Neuronal stem cell (in vitro differentiated cells): ENCODE measurements around the gene SH2D4B.

ENCODE experiments used
- DNase-seq: peaks from one replicate; pipeline ENCODE4 v3.0.0-alpha.2; 2013; ENCODE audit warnings: low spot score
- H2AFZ ChIP-seq: one replicate; pipeline ENCODE4 v1.6.1; 2013; ENCODE audit warnings: mild to moderate bottlenecking, low read length, inconsistent platforms
- H2AK5ac ChIP-seq: 2 replicates; pipeline ENCODE4 v1.6.1; 2013; ENCODE audit warnings: low read depth, mild to moderate bottlenecking, inconsistent platforms, low read length, moderate library complexity, mixed read lengths
- H2BK120ac ChIP-seq: 2 replicates; pipeline ENCODE4 v1.6.1; 2013; ENCODE audit warnings: low read depth, mild to moderate bottlenecking, inconsistent platforms, low read length, moderate library complexity, mixed read lengths
- H2BK12ac ChIP-seq: one replicate; pipeline ENCODE4 v1.6.1; 2013; ENCODE audit warnings: low read length, inconsistent platforms
- H2BK15ac ChIP-seq: 2 replicates; pipeline ENCODE4 v1.6.1; 2013; ENCODE audit warnings: mild to moderate bottlenecking, low read length, inconsistent platforms, mixed read lengths
- H2BK5ac ChIP-seq: one replicate; pipeline ENCODE4 v1.6.1; 2013; ENCODE audit warnings: inconsistent platforms, mild to moderate bottlenecking, low read length, moderate library complexity
- H3K14ac ChIP-seq: one replicate; pipeline ENCODE4 v1.6.1; 2013; ENCODE audit warnings: low read length, inconsistent platforms
- H3K18ac ChIP-seq: 2 replicates; pipeline ENCODE4 v1.6.1; 2013; ENCODE audit warnings: low read length, inconsistent platforms
- H3K23ac ChIP-seq: 2 replicates; pipeline ENCODE4 v1.6.1; 2013; ENCODE audit warnings: low read depth, mild to moderate bottlenecking, mixed read lengths, low read length, inconsistent platforms; ENCODE audit not compliant: poor library complexity
- H3K27ac ChIP-seq: replicated peaks from 3 replicates; pipeline ENCODE4 v1.5.1; 2013; ENCODE audit warnings: low read length, inconsistent platforms
- H3K27me3 ChIP-seq, 3 experiments: 2 replicates each; pipeline ENCODE4 v1.6.1; 2013; ENCODE audit warnings: low read length in 3 of 3, mild to moderate bottlenecking in 2 of 3, inconsistent platforms in 1 of 3, low read depth in 1 of 3, mixed read lengths in 1 of 3, moderate library complexity in 1 of 3; ENCODE audit not compliant: control insufficient read depth in 3 of 3, insufficient read depth in 3 of 3
- H3K36me3 ChIP-seq, 2 donors: replicated peaks in 1 of 2; 2 replicates each; pipeline ENCODE4 v1.6.1; 2013; ENCODE audit warnings: low read length in 2 of 2; ENCODE audit not compliant: control insufficient read depth in 2 of 2, insufficient read depth in 2 of 2
- H3K4ac ChIP-seq: 2 replicates; pipeline ENCODE4 v1.6.1; 2013; ENCODE audit warnings: inconsistent platforms, mild to moderate bottlenecking, low read length, moderate library complexity
- H3K4me1 ChIP-seq, 2 donors: 1 replicate in 1 of 2; 2 replicates in 1 of 2; pipeline ENCODE4 v1.6.1; 2013; ENCODE audit warnings: low read length in 2 of 2, low read depth in 1 of 2; ENCODE audit not compliant: control insufficient read depth in 2 of 2, insufficient read depth in 1 of 2
- H3K4me2 ChIP-seq: one replicate; pipeline ENCODE4 v1.6.1; 2013; ENCODE audit warnings: mild to moderate bottlenecking, low read length, inconsistent platforms; ENCODE audit not compliant: insufficient read depth, poor library complexity, severe bottlenecking
- H3K4me3 ChIP-seq, 2 donors: 2 replicates each; pipeline ENCODE4 v1.5.1; 2013; ENCODE audit warnings: low read length in 2 of 2, mild to moderate bottlenecking in 2 of 2, inconsistent platforms in 1 of 2, moderate library complexity in 1 of 2
- H3K79me1 ChIP-seq: one replicate; pipeline ENCODE4 v1.6.1; 2013; ENCODE audit warnings: low read depth, mild to moderate bottlenecking, inconsistent platforms, low read length, moderate library complexity
- H3K9ac ChIP-seq: one replicate; pipeline ENCODE4 v1.6.1; 2013; ENCODE audit warnings: mild to moderate bottlenecking, low read depth, low read length, inconsistent platforms; ENCODE audit not compliant: poor library complexity
- H3K9me3 ChIP-seq, 2 donors: replicated peaks in 1 of 2; 2 replicates each; pipeline versions ENCODE3 to v1.6.1; 2013; ENCODE audit warnings: low read length in 2 of 2, mild to moderate bottlenecking in 2 of 2, inconsistent platforms in 1 of 2, low read depth in 1 of 2, mixed read lengths in 1 of 2, moderate library complexity in 1 of 2; ENCODE audit not compliant: control insufficient read depth in 2 of 2, insufficient read depth in 1 of 2
- H4K8ac ChIP-seq: one replicate; pipeline ENCODE4 v1.6.1; 2013; ENCODE audit warnings: low read depth, mild to moderate bottlenecking, inconsistent platforms, low read length, moderate library complexity
- H4K91ac ChIP-seq: one replicate; pipeline ENCODE4 v1.6.1; 2013; ENCODE audit warnings: low read length, low read depth, mild to moderate bottlenecking, inconsistent platforms; ENCODE audit not compliant: poor library complexity
- WGBS, 2 donors: extraction: QIAGEN DNeasy Blood & Tissue Kit; methylation state at CpG; one replicate each; pipeline ENCODE4 v1.1.7; 2013; ENCODE audit warnings: missing lambda C conversion rate in 2 of 2, mixed read lengths in 1 of 2; ENCODE audit not compliant: insufficient read length in 2 of 2, insufficient replicate concordance in 1 of 2; ENCODE audit errors: extremely low coverage in 2 of 2; 5-methylcytosine and 5-hydroxymethylcytosine counted together

Gene SH2D4B

DNA sequence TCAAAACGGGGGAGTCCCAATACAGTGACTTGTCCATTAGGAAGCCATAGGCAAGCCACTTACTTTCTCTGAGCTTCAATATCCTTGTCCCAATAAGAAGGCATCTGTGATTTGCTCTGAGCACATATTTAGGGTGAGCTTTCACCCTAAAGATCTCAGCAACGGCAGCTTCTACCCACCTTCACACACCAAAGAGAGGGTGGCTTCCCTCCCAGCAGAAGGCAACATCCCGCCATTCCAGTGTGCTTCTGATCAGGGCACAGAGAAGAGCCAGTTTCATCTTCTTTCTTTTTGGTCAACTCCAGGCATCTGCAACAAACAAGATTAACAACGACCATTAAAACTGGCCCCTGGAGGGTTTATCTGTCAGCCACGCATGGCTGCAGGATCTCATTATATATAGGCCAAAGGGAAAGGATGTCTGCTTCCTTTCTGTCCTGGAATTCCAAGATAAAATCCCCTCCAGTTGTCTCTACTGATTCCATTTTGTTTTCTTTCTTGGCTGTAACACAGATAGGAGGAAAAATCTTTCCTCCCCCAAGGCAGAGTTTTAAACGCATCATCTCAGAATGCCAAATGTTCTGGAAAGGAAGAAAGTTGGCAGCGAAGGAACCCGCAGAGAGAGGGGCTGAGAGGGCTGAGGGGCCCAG, 491 bp upstream of the SH2D4B start:
- H3K36me3 ChIP-seq, result no peaks in the 10 kb centered on the region
- no CpG with 5 or more reads among the region's 8 CpGs for WGBS, 2 donors
- no peak overlapping the region for H2BK12ac ChIP-seq
- H3K27ac ChIP-seq, result no peak overlapping the region
- H3K23ac ChIP-seq, result no peak overlapping the region
- H3K4me2 ChIP-seq, result no peak overlapping the region
- no peak overlapping the region for H4K8ac ChIP-seq
- H3K4me1 ChIP-seq, result peaks cover 0 to 16% of the 10 kb centered on the region in 2 donors
- H3K79me1 ChIP-seq, result peaks cover 4% of the 10 kb centered on the region
- H3K14ac ChIP-seq, result no peak overlapping the region
- no peaks in the 10 kb centered on the region for H3K27me3 ChIP-seq
- no peak overlapping the region for H2BK120ac ChIP-seq
- H2BK15ac ChIP-seq, result no peak overlapping the region
- no peak overlapping the region for H2AK5ac ChIP-seq
- no peak overlapping the region for H3K4ac ChIP-seq
- no peak overlapping the region for H3K9ac ChIP-seq
- H3K4me3 ChIP-seq, result no peak overlapping the region
- no peak overlapping the region for H4K91ac ChIP-seq
- DNase-seq, result no peak
- H3K9me3 ChIP-seq, result no peaks in the 10 kb centered on the region
- H3K18ac ChIP-seq, result peak overlapping the region; percentile 57
- H2BK5ac ChIP-seq, result no peak overlapping the region
- H2AFZ ChIP-seq, result no peak overlapping the region

DNA sequence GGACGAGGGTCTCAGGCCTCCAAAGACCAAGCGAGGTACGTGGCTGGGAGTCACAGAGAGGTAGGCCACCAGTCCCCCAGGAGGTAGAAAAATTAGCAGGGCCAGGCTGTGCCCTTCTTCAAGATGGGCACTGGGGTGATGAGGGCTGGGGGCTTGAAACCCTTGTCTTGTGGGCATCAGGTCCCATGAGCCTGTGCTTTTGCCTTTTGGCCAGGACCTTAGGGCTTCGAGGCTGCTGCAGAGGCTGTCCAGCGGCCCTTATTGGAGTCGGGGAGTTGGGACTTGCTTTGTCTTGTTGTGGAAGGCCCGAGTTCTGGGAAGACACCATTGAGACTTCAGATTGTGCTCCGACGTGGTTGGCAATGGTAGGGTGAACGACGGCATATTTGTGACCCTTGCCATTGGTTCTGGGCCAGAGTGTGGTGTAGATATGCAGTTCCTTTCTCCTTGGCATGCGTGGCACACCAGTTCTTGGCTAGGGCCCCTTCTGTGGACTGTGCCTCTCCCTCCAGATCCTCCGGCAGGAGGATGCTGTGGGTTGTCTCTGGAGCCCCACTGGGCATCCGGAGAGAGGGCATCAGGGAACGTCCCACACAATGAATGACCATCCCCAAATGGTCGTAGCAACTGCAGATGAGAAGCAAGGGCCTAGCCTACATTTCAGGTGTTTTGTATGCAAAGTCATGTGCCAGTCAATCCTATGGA, 931 bp downstream of the SH2D4B start:
- H2BK5ac ChIP-seq, result no peak overlapping the region
- H3K4me3 ChIP-seq, result no peak overlapping the region
- H4K91ac ChIP-seq, result no peak overlapping the region
- H3K4me1 ChIP-seq, result peaks cover 0 to 16% of the 10 kb centered on the region in 2 donors
- peak overlapping the region; percentile 31 for H3K14ac ChIP-seq
- no CpG with 5 or more reads among the region's 16 CpGs for WGBS, 2 donors
- peak overlapping the region; percentile 27 for H3K18ac ChIP-seq
- no peak overlapping the region for H2BK120ac ChIP-seq
- H3K27ac ChIP-seq, result no peak overlapping the region
- no peak overlapping the region for H3K9ac ChIP-seq
- H2BK15ac ChIP-seq, result no peak overlapping the region
- H3K23ac ChIP-seq, result peak overlapping the region; percentile 8
- H3K27me3 ChIP-seq, result no peaks in the 10 kb centered on the region
- H3K36me3 ChIP-seq, result no peaks in the 10 kb centered on the region
- no peak overlapping the region for H2AK5ac ChIP-seq
- H3K4ac ChIP-seq, result no peak overlapping the region
- no peak for DNase-seq
- H3K79me1 ChIP-seq, result peaks cover 2% of the 10 kb centered on the region
- H2AFZ ChIP-seq, result no peak overlapping the region
- H3K9me3 ChIP-seq, result no peaks in the 10 kb centered on the region
- no peak overlapping the region for H3K4me2 ChIP-seq
- H4K8ac ChIP-seq, result no peak overlapping the region
- peak overlapping the region; percentile 1 for H2BK12ac ChIP-seq

DNA sequence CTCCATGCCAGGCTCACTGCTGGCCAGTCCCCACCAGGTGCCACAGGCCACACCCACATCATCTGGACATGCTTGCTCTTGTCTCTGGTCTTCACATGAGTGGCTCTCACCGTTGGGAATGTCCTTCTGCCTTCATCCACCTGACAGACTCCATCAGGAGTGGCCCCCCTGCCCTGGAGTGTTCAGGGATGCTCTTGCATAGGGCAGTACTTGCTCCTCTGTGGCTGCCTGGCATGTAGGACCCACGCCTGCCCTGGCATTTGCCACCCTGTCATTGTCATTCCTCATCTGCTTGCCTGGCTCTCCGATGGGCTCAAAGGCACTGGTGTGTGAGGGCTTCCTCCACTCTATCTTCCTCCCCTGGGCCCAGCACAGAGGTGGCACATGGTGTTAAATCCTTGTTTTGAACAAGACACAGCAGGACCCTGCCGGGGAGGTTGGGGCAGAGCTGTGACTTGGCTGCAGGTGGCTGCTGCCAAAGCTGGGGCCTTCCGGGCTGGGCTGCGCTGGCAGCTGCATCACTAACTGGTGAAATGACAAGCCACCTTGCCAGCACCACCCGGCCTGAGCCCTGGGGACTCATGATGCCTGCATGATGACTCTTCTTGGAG, 1.8 kb downstream of the SH2D4B start:
- peak overlapping the region; percentile 65 for H3K23ac ChIP-seq
- whole genome bisulfite sequencing, 2 donors, result no CpG with 5 or more reads among the region's 7 CpGs
- peak overlapping the region; percentile 32 for H3K9ac ChIP-seq
- no peak for DNase-seq
- H3K14ac ChIP-seq, result no peak overlapping the region
- no peak overlapping the region for H4K91ac ChIP-seq
- no peak overlapping the region for H2BK5ac ChIP-seq
- peak overlapping the region; percentile 89 for H3K18ac ChIP-seq
- no peak overlapping the region for H3K27ac ChIP-seq
- H3K9me3 ChIP-seq, result peaks cover 0 to under 1% of the 10 kb centered on the region in 2 donors
- H3K36me3 ChIP-seq, result no peaks in the 10 kb centered on the region
- H3K79me1 ChIP-seq, result peaks cover 2% of the 10 kb centered on the region
- no peak overlapping the region for H3K4me2 ChIP-seq
- H2BK15ac ChIP-seq, result peak overlapping the region; percentile 83
- no peak overlapping the region for H3K4me3 ChIP-seq
- H3K27me3 ChIP-seq, result no peaks in the 10 kb centered on the region
- H2BK120ac ChIP-seq, result peak overlapping the region; percentile 53
- peak overlapping the region; percentile 79 for H2AK5ac ChIP-seq
- no peak overlapping the region for H3K4ac ChIP-seq
- peak overlapping the region; percentile 1 for H2BK12ac ChIP-seq
- H3K4me1 ChIP-seq, result peaks cover 0 to 16% of the 10 kb centered on the region in 2 donors
- H2AFZ ChIP-seq, result no peak overlapping the region
- no peak overlapping the region for H4K8ac ChIP-seq

DNA sequence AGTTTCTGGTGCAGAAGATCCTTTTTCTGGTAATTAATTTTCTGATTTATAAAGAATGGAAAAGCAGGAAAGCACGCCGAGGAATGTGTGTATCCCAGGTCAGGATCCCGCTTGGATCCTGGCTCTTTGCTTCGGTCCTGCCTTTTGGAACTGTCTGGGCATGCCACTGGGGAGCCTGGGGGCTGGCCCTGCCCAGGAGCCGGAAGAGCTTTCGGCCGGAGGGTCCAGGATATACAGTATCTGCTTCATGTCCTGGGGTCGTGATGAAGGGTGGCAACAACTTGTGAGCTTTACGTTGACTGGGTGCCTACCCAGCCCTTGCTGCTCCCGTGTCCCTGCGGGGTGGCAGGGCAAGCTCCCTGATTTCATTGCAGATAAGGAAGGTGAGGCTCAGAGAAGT, 2.4 kb downstream of the SH2D4B start:
- H2AFZ ChIP-seq, result no peak overlapping the region
- WGBS, 2 donors, result no CpG with 5 or more reads among the region's 11 CpGs
- DNase-seq, result no peak
- no peaks in the 10 kb centered on the region for H3K27me3 ChIP-seq
- no peak overlapping the region for H3K23ac ChIP-seq
- H2BK12ac ChIP-seq, result no peak overlapping the region
- H3K18ac ChIP-seq, result peak overlapping the region; percentile 6
- H2BK120ac ChIP-seq, result no peak overlapping the region
- H3K9me3 ChIP-seq, result peaks cover 0 to 3% of the 10 kb centered on the region in 2 donors
- H2AK5ac ChIP-seq, result no peak overlapping the region
- H3K4me1 ChIP-seq, result peaks cover 0 to 16% of the 10 kb centered on the region in 2 donors
- no peak overlapping the region for H3K9ac ChIP-seq
- H3K79me1 ChIP-seq, result peaks cover 2% of the 10 kb centered on the region
- no peak overlapping the region for H4K91ac ChIP-seq
- no peak overlapping the region for H4K8ac ChIP-seq
- H3K36me3 ChIP-seq, result no peaks in the 10 kb centered on the region
- no peak overlapping the region for H3K27ac ChIP-seq
- H2BK15ac ChIP-seq, result no peak overlapping the region
- H3K4ac ChIP-seq, result no peak overlapping the region
- H2BK5ac ChIP-seq, result no peak overlapping the region
- no peak overlapping the region for H3K14ac ChIP-seq
- no peak overlapping the region for H3K4me2 ChIP-seq
- H3K4me3 ChIP-seq, result no peak overlapping the region
